ENCODE data around the gene DUS1L.

DUS1L gene

DNA sequence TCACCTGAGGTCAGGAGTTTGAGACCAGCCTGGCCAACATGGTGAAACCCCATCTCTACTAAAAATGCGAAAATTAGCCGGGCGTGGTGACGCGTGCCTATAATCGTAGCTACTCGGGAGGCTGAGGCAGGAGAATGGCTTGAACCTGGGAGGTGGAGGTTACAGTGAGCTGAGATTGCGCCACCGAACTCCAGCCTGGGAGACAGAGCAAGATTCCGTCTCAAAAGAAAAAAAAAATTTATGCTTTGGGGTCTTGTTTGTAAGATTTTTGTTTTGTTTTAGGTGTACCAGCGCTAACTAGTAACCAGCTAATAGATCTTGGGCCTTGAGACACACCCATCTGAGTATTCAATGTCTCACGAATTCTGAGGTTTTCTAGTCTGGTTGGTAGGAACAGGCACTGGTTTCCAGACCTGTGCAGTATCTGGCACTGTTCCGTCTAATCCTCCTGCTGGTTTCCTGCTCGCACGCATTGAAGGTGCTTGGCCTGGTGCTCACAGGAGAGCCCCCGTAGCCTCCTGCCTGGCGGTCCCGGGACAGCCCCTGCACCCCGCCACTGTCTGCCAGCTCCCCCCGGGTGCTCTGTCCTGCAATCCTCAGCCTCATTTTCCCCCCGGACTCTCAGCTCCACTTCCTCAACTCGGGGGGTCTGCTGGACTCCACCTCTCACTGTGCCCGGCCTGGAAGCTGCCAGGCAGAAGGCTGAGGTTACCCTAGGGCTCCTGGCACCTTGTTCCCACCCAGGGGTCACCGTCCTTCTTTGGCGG, 10.6 kb upstream of the DUS1L start:
- DNase-seq (ENCODE audit: low read depth, low spot score), result no peak

DNA sequence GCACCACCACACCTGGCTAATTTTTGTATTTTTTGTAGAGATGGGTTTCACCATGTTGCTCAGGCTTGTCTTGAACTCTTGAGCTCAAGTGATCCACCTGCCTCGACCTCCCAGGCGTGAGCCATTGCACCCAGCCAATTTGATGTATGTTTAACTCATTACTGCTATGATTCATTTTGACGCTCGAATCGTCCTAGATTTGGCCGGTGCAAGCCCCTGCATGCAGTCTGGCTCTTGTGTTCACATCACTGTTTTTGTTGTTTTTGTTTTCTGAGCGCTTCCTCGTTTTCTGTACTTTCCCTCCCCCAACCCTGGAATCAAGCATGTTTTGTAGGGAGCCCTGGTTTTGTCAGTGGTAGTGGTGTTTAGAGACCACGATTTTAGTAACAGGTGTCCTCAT, 7.8 kb upstream of the DUS1L start:
- no peak for DNase-seq (ENCODE audit: low read depth, low spot score)

DNA sequence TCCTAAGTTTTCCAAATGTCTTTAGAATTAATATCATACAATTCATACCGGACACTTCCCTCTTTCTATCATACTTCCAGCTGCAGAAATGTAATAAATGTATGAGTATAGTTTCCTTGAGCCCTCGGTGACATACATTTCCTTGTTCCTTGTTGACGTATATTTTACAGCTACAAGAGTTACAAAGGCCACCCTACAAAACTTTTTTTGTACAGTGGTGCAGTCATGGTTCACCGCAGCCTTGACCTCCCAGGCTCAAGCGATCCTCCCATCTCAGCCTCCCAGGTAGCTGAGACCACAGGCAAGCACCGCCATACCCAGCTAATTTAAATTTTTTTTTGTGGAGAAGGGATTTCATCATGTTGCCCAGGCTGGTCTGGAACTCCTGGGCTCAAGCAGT, 7.2 kb upstream of the DUS1L start:
- no peak for DNase-seq (ENCODE audit: low read depth, low spot score)

DNA sequence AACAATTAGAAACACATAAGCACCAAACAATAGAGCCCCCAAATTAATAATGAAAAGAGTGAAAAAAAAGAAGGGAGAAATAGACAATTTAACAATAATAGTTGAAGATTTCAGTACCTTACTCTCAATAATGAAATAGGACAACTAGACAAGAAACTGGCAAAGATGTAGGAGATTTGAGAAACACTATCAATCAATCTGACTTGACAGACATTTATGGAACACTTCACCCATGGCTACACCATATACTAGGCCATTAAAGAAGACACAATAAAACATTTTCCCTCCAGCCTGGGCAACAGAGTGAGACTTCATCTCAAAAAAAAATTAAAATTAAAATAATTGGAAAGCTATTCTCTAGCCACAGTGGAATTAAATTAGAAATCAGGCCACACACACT, 5.0 kb upstream of the DUS1L start:
- DNase-seq (ENCODE audit: low read depth, low spot score), result no peak

DNA sequence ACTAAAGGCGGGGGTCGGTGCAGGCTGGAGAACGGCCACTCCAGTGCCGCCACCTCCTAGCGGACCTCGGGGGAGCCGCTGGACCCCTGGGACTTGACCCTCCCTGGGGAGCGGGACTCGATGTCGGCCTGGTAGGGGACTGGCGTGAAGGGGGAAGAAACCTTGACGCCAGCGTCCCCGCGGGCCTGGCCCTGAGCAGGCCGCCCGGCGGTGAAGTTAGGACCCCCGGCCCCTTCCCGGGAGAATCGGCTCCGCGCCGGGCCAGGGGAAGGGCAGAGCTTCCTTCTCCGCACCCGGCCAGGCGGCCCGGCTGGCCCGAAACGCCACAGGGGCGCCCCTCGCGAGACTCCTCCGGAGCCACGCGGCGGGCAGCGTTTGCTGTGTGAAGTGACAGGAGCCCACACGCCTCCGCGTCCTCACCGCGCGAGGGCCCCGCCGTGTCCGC, 389 bp downstream of the DUS1L start:
- no peak for DNase-seq (ENCODE audit: low read depth, low spot score)

DNA sequence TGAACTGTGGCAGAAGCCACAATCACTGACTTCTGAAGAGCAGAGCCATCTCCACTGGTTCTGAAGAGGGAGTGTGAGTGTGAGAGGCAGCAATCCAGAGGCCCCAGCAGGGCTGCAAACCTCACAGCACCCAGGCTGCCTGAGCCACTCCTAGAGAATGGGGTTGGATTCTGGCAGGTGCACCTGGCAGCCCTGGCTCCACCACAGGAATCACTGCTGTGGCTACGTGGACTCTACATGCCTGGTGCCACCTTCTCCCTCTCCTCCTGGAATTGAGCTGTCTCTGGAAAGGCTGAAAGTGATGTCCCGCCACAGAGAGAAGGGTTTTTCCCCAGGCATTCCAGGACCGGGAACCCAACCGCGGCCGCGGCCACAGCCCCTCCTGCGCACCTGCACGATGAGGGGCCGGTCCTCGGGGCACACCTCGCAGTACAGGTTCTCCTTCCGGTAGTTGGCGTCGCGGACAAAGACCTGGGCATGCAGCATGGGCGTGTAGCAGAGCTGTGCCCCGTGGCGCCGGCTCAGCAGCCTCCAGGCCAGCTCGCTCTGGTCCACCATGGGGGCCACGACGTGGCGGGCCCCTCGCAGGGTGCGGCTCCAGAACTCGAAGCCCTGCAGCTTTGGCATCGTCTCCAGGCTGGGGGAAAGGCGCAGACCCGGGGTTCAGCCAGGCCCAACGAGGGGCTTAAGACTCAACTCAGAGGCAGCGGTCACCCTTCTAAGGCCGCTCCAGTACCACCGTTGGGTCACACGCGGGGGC, 991 bp downstream of the DUS1L start:
- DNase-seq (ENCODE audit: low read depth, low spot score), result no peak

DNA sequence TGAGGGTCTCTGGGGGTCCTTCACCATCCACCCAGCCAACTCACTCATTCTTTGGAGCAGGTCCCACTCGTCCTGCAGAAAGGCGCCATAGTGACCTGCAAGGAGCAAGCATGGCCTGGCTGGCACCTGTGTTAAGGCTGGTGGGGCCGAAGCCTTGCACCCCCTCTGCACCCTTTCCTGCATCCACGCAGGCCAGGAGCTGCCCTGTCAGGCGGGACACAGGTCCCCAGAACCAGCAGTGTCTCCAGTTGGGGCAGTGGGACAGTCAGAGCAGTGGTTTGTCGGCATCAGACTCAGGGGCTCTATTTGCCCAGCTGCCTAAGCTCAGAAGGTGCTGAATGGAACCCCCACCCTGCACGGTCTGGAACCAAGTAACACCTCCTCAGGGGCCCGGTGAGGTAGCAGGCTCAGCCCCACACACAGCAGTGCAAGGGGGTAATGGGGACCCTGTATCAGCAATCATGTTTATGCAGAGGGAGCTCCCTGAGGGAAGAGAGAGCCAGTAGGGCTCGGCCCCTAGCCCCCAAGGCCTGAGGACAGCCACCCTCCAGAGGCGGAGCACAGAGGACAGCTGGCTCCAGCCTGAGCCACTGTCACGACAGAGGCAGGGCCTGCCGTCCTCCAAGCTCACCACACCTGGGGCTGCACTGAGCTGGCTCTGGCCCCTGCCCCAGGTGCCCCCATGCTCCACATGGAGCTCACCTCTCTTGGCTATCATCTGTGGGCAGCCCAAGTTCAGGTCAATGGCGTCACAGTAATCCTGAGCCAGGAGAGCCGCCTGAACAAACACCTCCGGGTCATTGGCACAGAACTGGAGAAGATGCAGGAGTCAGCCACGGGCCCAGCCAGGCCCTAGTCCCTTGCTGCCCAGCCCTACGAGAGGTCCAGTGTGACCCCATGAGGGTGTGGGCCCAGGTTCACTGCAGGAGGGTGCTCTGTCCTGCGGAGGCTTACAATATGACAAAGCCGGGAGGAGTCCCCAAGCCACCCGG, 1.9 kb downstream of the DUS1L start:
- no peak for DNase-seq (ENCODE audit: low read depth, low spot score)

DNA sequence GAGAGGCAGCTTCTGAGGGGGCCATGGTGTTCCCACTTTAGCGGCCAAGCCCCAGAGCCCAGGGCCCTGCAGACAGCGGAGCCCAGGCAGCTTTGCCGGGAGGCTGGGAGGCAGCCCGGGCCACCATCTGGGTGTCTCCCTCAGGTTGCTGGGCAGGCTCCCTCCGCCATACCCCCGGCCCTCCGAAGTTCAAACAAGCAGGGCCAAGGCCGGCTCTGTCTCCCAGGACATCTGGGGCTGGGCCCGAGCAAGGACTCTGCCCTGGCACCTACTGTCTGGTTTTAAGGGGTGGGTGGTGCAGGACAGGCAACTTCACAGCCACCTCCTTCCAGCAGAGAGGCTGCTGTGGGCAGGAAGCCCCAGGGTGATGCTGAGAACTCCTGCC, 2.6 kb downstream of the DUS1L start:
- no peak for DNase-seq (ENCODE audit: low read depth, low spot score)

DNA sequence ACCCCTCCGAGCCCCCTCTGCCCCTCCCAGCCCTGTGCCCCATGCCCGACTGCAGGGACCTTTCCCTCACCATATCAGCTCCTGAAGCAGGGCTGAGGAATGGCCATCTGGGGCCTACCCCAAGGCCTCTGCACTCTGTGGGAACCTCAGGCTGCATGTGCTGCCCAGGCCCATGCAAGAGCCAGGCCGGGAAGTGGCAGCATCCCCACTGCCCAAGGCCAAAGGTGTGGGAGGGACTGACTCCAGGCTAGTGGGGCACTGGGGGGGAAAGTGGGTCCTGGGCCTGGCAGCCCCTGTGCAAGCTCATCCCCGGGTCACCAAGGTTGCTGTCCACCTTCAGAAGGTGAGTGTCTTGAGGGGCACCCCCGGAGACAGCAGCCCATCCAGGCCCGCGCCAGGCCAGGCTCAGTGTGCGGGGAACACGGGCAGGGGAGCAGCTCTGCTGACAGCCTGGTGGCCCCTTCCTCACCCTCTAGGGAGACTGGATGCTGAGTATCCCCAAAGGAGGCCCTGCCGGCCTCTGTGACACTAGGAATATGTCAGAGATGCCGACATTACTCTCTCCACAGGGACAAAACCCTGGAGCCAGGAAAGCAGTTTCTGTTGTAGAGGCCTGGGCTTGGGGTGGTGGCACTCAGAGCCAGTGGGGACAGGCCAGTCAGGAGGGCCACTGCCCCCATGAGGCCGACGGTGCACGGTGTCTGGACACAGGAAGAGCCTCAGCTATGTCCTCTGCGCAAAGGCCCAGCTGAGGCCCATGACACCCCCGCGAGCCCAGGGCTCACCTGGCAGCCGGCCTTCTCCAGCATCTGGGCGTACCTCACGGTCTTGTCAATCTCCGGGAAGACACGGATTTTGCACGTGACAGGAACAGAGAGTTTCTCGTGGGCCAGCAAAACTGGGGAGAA, 3.3 kb downstream of the DUS1L start:
- no peak for DNase-seq (ENCODE audit: low read depth, low spot score)

DNA sequence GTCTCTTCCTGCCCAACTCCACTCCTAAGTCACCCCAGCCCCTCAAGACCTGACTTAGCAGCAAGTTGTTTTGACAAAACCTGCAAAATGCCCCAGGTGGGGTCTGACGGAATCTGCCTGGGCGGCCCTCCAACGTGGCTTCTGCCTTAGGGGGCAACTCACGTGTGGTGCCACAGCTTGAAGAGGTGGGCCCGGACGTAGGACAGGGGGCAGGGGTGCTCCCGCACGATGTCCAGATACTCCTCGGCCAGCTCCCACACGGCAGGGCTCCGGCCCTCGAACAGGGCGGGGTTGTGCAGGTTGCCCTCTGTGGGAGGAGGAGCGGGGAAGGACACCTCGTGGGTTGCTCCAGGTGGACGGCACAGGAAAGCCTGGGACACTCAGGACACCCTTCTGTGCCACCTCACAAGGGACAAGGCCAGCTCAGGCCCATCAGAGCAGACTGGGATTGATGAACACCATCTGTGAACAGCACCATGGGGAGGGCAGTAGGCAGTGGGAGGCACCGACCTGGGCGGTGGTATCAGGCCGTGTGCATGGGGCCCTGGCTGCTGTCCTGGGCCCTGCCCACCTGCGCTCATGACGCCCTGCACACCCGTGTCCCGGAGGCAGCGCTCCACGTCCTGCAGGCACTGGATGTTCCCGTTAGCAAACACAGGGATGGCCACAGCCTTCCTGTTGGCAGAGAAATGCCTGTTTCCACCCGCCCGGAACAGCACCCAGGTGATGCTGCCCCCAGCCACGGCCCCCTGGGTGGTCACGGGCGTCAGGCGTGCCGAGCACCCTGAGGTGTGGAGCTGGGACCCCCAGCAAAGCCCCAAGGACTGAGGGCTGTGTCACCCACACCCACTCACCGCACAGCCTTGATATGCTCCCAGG, 4.3 kb downstream of the DUS1L start:
- DNase-seq (ENCODE audit: low read depth, low spot score), result no peak

DNA sequence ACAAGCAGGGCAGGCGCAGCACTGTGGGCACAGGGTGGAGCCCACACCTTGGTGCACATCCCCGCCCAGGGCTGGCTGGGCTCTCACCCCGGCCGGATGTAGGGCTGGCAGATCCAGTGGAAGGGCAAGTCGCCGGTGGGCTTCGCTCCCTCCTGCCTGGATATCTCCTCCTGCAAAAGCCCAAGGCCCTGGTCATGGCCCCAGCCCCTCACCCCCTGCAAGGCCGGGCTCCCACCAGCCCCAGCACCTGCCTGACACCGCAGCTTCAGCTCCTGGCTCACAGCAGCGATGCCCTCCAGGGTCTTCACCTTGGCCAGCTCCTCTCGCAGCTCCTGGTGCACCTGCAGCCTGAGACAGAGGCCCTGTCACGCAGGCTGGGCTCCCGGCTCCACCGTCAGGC, 5.0 kb downstream of the DUS1L start:
- no peak for DNase-seq (ENCODE audit: low read depth, low spot score)

DNA sequence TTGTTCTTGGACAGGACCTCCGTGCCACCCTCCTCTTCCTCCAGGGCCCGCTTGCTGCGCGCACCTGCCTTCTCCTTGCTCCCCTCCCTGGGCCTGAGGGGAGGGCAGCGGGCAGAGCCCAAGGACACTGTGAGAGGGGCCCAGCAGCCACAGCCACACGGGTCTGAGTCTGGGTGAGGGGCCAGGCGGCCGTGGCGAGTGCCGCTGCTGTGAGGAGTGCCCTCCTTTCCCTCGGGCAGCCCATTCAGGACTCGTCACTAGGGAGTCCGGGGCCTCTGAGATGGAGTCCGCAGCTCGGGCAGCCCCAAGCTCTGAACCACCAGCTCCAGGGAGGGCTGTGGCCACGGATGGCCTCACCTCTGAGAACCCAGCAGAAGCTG, 5.6 kb downstream of the DUS1L start:
- no peak for DNase-seq (ENCODE audit: low read depth, low spot score)

DNA sequence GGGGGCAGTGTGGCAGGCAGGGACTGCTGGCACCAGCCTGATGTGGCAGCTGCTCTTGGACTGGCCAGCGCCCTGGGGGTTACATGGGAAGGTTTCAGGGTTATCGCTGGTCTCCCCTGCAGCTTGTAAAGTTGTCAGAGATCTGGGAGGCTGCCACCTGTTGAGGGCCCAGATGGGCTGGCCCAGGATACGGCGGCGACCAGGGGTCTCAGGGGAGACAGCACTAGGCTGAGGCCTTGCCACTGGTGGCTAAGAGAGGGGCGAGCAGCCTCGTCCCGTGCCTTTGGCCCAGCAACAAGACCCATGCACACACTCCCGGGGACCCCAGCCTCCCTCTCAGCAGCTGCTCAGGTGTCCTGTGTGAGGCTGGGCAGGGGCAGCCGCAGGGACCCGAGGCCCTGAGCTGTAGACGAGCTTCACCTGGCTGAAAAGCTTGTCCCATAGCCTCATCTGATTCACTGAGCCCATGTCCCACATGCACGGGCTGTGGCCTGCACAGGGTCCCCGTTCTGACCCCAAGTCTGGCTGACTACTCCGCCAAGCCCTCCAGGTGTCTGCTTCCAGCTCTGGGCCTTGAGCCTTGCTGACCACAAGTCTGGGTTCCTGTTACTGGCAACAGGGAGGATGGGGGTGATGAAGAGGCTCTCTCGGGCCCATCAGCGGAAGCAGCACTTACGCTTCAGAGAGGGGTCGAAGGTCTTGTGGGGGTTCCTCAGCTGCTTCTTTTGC, 6.2 kb downstream of the DUS1L start:
- DNase-seq (ENCODE audit: low read depth, low spot score), result no peak

DNA sequence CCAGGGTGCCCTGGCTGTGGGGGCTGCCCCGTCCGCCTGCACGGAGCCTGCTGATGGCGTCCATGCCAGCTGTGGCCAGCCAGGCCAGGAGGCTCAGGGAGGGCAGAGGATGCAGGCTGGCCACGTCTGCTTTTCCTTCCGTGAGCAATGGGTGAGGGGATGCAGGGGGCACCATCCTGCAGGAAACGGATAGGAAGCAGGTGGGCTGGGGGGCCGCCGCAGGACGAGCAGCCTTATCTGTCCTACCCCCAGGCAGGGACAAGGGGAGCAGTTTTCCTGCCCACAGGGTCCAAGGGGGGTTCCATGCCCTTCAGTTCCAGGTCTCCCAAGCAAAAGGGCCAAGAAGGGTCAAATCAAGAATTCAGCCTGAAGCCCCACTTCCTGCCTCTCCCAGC, 6.8 kb downstream of the DUS1L start:
- DNase-seq (ENCODE audit: low read depth, low spot score), result no peak

DNA sequence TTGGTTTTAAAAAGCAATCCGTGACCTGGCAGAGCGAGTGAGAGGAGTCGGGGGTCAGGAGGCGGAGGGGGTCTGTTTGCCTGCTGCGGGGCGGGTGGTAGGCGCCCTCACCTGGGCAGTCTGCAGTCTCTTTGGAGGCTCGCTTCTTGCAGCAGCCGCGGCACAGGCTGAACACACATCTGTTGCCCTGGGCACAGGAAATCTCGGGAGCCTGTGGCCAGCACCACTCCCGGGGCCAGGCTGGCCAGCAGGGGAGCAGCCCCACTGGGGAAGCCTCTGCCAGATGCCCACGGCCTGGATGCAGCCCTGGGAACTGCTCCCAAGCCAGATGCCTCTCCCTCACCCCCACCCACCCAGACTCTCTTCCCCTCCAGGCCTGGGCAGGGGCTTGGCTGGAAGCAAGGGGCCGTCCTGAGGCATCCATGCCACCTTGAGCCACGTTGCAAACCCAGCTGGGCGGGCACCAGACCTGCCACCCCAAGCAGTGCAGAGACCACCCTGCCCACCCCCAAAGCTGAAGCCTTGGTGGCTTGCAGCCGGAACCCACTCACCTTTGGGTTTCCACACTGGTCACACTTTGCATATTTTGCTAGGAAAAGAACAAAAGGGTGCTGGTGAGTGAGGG, 7.3 kb downstream of the DUS1L start:
- DNase-seq (ENCODE audit: low read depth, low spot score), result no peak

DNA sequence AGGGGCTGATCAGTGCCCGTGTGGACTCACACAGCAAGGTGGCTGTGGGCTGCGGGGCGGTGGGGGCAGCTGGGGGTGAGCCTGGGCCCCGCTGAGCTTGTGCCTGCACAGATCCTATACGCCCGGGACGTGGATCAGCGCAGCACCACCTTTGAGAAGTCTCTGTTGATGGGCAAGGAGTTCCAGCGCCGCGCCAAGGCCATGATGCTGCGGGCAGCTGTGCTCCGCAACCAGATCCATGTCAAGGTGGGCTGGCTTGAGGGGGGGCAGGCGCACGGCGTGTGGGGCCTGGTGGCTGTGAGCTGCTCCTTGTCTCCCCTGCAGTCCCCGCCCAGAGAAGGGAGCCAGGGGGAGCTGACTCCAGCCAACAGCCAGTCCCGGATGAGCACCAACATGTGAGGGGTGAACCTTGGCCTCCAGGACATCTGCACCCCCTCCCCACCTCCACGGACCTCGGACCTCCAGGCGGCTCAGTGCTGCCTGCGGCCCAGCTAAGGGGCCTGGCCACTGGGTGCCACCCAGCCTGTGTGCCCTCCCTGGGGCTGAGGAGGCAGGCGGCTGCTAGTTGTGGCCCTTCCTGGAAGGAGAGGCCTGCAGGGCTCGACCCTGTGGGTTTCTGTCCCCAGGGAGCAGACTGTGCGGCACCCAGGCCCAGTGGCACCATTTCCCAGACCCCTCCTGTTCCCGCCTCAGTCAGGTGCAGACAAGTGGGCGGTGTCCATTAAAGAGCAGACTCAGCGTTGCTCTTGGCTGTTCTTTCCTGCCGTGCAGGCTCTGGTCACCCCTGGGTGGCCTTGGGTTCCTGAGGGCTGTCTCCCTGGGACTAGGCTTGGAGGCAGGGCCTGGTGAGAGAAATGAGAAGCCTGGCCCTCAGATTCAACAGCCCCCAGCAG, 8.6 kb downstream of the DUS1L start:
- no peak for DNase-seq (ENCODE audit: low read depth, low spot score)

DNA sequence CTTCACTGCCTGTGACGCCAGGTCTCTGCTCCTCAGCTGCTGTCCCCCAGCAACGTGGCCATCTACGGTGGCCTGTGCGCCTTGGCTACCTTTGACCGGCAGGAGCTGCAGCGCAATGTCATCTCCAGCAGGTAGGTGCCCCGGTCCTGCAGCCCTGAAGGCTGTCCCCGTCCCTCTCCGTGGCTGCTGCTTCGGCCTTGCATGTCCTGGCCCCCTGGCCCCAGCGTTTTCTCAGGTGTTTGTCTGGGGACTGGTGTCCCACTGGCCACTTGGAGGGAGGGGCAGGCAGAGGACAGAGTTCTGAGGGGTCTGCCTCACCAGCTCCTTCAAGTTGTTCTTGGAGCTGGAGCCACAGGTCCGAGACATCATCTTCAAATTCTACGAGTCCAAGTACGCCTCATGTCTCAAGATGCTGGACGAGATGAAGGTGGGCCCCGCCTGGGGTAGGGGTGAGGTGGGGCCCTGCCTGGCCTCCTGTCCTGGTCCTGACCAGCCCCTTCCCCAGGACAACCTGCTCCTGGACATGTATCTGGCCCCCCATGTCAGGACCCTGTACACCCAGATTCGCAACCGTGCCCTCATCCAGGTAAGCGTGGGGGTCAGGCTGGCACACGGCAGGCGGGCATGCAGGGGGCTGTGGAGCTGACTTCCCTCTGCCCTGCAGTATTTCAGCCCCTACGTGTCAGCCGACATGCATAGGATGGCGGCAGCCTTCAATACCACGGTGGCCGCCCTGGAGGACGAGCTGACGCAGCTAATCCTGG, 9.5 kb downstream of the DUS1L start:
- DNase-seq (ENCODE audit: low read depth, low spot score), result no peak
